DOHH2 (cell line): Measurements from ENCODE around the gene DPP10.

Source experiments
- CTCF ChIP-seq: fragments of 200-600 bp; sonication (generic); IDR thresholded peaks from one replicate; pipeline ENCODE4 v1.5.1; 2014; ENCODE audit warnings: antibody characterized with exemption, mild to moderate bottlenecking, low read depth, low read length; ENCODE audit not compliant: poor library complexity, severe bottlenecking
- EZH2phosphoT487 ChIP-seq: fragments of 200-600 bp; sonication (generic); IDR thresholded peaks from 2 replicates; pipeline ENCODE4 v1.6.1; 2017; ENCODE audit warnings: borderline replicate concordance, mild to moderate bottlenecking, antibody characterized with exemption, low read length, moderate library complexity, mixed read lengths

GRCh38 chr2:114661971-114662939, 219.8 kb downstream of the DPP10 start:
- TF ChIP-seq CTCF: no peak
- TF ChIP-seq EZH2phosphoT487: no peak
